SJCRH30 (cell line): Measurements from ENCODE around the gene ABCG2. TPM values are rescaled to one million over a fixed set of nuclear protein-coding genes. Genes with fewer than 3 reads are reported as not detected.

Experiments used
- DNase-seq, 2 experiments: peaks; one replicate each; pipeline ENCODE4 v3.0.0-alpha.2; 2015 to 2020
- H3K27ac ChIP-seq: fragments of 250-450 bp; sonication (Bioruptor Pico); 2 replicates; pipeline ENCODE4 v1.5.1; 2020; ENCODE audit warnings: mild to moderate bottlenecking, moderate library complexity
- H3K27me3 ChIP-seq: fragments of 250-450 bp; sonication (Bioruptor Pico); 2 replicates; pipeline ENCODE4 v1.5.1; 2020; ENCODE audit warnings: mild to moderate bottlenecking, moderate library complexity
- H3K36me3 ChIP-seq: fragments of 250-450 bp; sonication (Bioruptor Pico); 2 replicates; pipeline ENCODE4 v1.5.1; 2020; ENCODE audit warnings: mild to moderate bottlenecking, moderate library complexity
- H3K4me1 ChIP-seq: fragments of 250-450 bp; sonication (Bioruptor Pico); 2 replicates; pipeline ENCODE4 v1.5.1; 2020; ENCODE audit warnings: mild to moderate bottlenecking, moderate library complexity
- H3K4me3 ChIP-seq: fragments of 250-450 bp; sonication (Bioruptor Pico); 2 replicates; pipeline ENCODE4 v1.5.1; 2020; ENCODE audit warnings: mild to moderate bottlenecking, moderate library complexity
- H3K9me3 ChIP-seq: fragments of 250-450 bp; sonication (Bioruptor Pico); replicated peaks from 2 replicates; pipeline ENCODE4 v1.5.1; 2020; ENCODE audit warnings: mild to moderate bottlenecking, moderate library complexity
- total RNA-seq: library from RNA; depleted of rRNA; stranded (reverse); fragments of >200 nt; shearing (Covaris generic); gene quantifications from 2 replicates; pipeline ENCODE4 v1.2.3, GENCODE V29; 2014

Gene ABCG2
- total RNA-seq, 1 experiment from 2014 or later = 0.12 TPM

DNA sequence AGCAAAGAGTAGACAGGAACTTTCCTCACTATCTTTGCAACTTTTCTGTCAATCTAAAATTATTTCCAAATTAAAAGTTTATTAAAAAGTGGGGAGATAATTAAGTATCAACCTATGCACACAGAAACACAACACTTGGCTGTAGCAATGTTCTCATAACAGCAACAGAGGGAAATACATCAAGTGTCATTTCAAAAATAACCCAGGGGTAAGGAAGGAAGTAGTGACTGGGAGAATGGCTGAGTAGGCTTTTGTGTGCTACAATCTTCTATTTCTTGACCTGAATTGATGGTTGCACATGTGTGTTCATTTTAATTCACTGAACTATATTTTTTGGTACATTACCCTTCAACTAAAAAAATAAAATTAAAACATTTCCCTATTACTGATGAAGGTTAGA lies 67.5 kb downstream of the ABCG2 start:
- no peak for DNase-seq

DNA sequence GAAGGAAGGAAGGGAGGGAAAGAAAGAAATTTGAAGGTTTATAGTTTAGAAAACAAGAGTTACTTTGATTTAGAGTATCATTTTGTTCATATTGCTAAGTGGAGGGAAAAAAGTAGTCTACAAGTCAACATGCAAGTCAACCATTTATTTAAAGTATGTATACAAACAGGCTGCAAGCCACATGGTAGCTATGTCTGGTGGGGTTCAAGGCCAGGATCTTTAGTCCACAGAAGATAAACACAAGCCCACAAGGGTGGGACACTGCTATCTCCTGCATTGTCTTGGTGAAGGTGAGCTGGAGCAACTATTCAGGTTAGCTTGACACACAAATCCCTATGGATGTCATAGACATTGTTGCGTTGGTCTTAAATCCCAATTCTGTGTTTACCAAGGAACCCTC lies 71.4 kb downstream of the ABCG2 start:
- no peak for DNase-seq
- Histone ChIP-seq H3K36me3 (no peaks in the 10 kb centered on the region), H3K27me3 (no peaks in the 10 kb centered on the region), H3K9me3 (no peaks in the 10 kb centered on the region), H3K4me3 (no peak overlapping the region), H3K4me1 (no peaks in the 10 kb centered on the region), H3K27ac (no peak overlapping the region)

More for the DNA sequence above, 67.5 kb downstream of the ABCG2 start:
- Histone ChIP-seq H3K27me3 (no peaks in the 10 kb centered on the region), H3K27ac (no peak overlapping the region), H3K4me1 (no peaks in the 10 kb centered on the region), H3K36me3 (no peaks in the 10 kb centered on the region), H3K4me3 (no peak overlapping the region), H3K9me3 (no peaks in the 10 kb centered on the region)

DNA sequence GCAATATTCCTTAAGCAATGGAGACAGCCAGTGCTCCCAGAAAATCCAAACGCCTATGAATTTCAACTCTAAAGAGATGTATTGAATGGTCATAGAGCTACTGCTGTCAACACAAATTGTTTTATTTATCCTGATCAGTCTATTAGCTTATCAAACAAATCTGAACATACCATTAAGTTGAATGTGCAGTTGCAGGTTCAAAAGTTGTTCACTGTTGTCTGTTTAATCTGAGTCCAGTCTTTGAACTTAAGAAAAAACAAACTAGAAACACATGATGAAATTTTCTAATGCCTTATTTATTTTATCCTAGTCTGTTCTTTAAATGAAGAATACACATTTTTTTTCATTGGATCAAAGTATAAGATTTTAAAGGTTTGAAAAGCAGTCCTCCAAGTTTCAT lies 77.8 kb downstream of the ABCG2 start:
- H3K27ac ChIP-seq = no peak overlapping the region
- H3K9me3 ChIP-seq = no peaks in the 10 kb centered on the region
- no peaks in the 10 kb centered on the region for H3K27me3 ChIP-seq
- H3K36me3 ChIP-seq = peaks cover 25% of the 10 kb centered on the region
- H3K4me1 ChIP-seq = no peaks in the 10 kb centered on the region
- H3K4me3 ChIP-seq = no peak overlapping the region
- DNase-seq = no peak

GRCh38 chr4:88078579-88078978 lies 79.9 kb downstream of the ABCG2 start:
- H3K27ac ChIP-seq = no peak overlapping the region
- DNase-seq = no peak
- peaks cover 43% of the 10 kb centered on the region for H3K36me3 ChIP-seq
- no peak overlapping the region for H3K4me3 ChIP-seq
- no peaks in the 10 kb centered on the region for H3K27me3 ChIP-seq
- H3K4me1 ChIP-seq = no peaks in the 10 kb centered on the region
- no peaks in the 10 kb centered on the region for H3K9me3 ChIP-seq

DNA sequence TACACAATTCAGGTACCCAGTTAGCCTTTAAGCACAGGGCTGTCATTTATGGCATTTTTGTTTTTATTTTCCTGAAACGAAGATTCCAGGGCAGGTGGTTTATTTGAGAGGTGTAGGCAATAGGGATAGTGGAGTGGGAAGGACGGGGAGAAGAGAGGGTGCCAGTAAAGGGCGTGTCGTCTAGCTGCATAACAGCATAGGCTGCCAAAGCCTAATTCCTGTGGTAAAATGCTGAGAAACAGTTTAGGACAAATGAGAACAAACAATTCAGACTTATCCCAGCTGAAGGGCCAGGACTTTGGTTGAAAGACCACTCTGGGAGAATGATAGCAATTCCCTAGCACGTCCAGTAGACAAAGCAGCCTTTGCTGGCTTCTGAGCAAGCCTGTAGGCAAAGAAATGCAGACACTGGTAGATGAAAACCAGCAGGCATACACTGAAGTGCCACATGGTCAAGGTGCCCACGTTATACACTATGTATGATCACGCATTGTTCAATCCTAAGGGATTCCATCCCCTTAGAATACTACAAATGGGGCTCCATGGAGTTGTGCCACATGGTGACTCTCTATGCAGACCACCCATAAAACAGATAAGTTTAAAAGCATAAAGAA lies 80.4 kb downstream of the ABCG2 start:
- no peak overlapping the region for H3K27ac ChIP-seq
- DNase-seq = no peak
- no peaks in the 10 kb centered on the region for H3K27me3 ChIP-seq
- H3K9me3 ChIP-seq = no peaks in the 10 kb centered on the region
- H3K4me3 ChIP-seq = no peak overlapping the region
- peaks cover 43% of the 10 kb centered on the region for H3K36me3 ChIP-seq
- no peaks in the 10 kb centered on the region for H3K4me1 ChIP-seq

- H3K4me3 ChIP-seq = no peak overlapping the region
- H3K27ac ChIP-seq = no peak overlapping the region
- peaks cover 68% of the 10 kb centered on the region for H3K36me3 ChIP-seq
- no peaks in the 10 kb centered on the region for H3K27me3 ChIP-seq
- no peaks in the 10 kb centered on the region for H3K4me1 ChIP-seq
- no peak for DNase-seq
- H3K9me3 ChIP-seq = no peaks in the 10 kb centered on the region
Measured at GRCh38 chr4:88075336-88075735, 83.1 kb downstream of the ABCG2 start.

DNA sequence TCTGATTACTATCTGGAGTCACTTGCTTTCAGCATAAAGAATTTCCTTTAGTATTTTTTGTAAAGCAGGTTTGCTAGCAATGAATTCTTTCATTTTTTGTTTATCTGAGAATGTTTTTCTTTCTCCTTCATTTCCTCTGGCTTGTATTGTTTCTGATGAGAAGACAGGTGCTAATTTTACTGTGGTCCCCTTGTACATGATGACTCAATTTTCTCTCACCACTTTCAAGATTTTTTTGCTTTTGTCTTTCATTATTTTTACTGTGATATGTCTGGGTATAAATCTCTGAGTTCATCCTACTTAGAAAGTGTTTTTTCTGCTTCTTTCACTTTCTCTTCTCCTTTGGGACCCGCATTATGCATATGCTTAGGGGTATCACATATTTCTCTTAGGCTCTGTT lies 88.4 kb downstream of the ABCG2 start:
- Histone ChIP-seq H3K4me3 (no peak overlapping the region), H3K4me1 (peaks cover 5% of the 10 kb centered on the region; the same call in 1 of the 2 replicates), H3K27me3 (no peaks in the 10 kb centered on the region), H3K27ac (no peak overlapping the region), H3K9me3 (0 out of 2 replicates have a peak, but pooled peaks cover 3% of the 10 kb centered on the region), H3K36me3 (peaks cover 85% of the 10 kb centered on the region)
- peak in 1 of 2 experiments; percentile 13 for DNase-seq

DNA sequence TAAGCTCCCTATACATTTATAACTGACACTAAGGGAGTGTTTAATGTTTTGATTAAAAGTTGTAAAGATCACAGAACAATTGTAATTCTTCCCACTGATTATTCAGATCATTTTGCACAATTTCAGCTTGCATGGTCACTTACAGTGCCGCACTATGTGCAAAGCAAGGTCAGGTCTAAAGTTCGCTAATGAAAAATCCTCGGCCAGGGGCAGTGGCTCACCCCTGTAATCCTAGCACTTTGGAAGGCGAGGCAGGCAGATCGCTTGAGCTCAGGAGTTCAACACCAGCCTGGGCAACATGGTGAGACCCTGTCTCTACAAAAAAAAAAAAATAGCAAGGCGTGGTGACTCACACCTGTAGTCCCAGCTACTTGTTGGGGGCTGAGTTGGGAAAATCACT lies 94.0 kb downstream of the ABCG2 start:
- Histone ChIP-seq H3K27me3 (no peaks in the 10 kb centered on the region), H3K4me3 (no peak overlapping the region), H3K36me3 (peaks cover 88% of the 10 kb centered on the region), H3K27ac (no peak overlapping the region), H3K9me3 (0 out of 2 replicates have a peak, but pooled peaks cover 3% of the 10 kb centered on the region), H3K4me1 (no peaks in the 10 kb centered on the region)
- no peak for DNase-seq

DNA sequence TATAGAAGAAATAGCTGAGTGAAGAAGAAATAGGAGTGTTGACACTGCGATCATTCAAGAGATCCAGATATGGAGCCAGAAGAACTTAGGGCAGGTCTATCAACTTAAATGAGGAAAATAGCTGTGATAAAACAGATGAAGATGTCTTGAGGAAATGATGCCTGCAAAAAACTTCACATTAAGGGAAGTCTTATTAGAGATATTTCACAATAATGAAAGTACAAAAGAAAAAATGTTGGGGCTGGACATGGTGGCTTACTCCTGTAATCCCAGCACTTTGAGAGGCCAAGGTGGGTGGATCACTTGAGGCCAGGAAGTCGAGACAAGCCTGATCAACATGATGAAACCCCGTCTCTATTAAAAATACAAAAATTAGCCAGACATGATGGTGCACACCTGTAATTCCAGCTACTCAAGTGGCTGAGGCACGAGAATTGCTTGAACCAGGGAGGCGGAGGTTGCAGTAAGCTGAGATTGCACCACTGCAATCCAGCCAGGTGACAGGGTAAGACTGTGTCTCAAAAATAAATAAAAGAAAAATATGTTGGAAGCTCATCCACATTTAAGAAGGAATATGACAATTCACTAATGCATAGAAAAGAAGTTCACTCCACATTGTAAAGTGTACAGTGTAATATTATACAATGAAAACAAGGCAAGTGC lies 94.7 kb downstream of the ABCG2 start:
- DNase-seq = no peak
- Histone ChIP-seq H3K9me3 (0 out of 2 replicates have a peak, but pooled peaks cover 3% of the 10 kb centered on the region), H3K27me3 (no peaks in the 10 kb centered on the region), H3K36me3 (peaks cover 88% of the 10 kb centered on the region), H3K4me3 (no peak overlapping the region), H3K4me1 (no peaks in the 10 kb centered on the region), H3K27ac (no peak overlapping the region)

DNA sequence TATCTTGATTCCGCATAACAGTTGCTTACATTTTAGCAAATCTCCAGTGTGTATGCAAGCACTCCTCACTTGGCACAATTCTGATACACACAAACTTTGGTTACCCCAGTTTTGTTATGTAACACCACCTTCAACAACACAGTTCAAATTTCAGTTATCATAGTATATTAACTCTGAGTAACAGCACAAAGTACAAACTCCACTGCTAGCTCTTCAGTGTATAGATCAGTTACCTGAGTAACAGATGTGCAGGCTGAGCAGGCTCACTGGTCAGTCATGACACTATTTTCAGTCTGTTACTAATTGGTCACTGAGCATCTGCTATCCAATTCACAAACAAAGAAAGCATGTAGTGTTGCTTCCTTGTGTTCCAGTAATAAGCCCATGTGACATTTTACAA lies 95.6 kb downstream of the ABCG2 start:
- H3K9me3 ChIP-seq = no peaks in the 10 kb centered on the region
- H3K4me1 ChIP-seq = no peaks in the 10 kb centered on the region
- peaks cover 87% of the 10 kb centered on the region for H3K36me3 ChIP-seq
- no peak overlapping the region for H3K27ac ChIP-seq
- H3K27me3 ChIP-seq = no peaks in the 10 kb centered on the region
- H3K4me3 ChIP-seq = no peak overlapping the region
- DNase-seq = no peak

- H3K4me3 ChIP-seq = no peak overlapping the region
- no peak overlapping the region for H3K27ac ChIP-seq
- no peaks in the 10 kb centered on the region for H3K4me1 ChIP-seq
- H3K9me3 ChIP-seq = no peaks in the 10 kb centered on the region
- no peak for DNase-seq
- peaks cover 85% of the 10 kb centered on the region for H3K36me3 ChIP-seq
- H3K27me3 ChIP-seq = no peaks in the 10 kb centered on the region
Measured at GRCh38 chr4:88062311-88062710, 96.1 kb downstream of the ABCG2 start.

GRCh38 chr4:88060431-88060830 lies 98.0 kb downstream of the ABCG2 start:
- Histone ChIP-seq H3K36me3 (peaks cover 80% of the 10 kb centered on the region), H3K27ac (no peak overlapping the region), H3K27me3 (no peaks in the 10 kb centered on the region), H3K4me3 (no peak overlapping the region), H3K9me3 (no peaks in the 10 kb centered on the region), H3K4me1 (no peaks in the 10 kb centered on the region)
- DNase-seq = no peak

DNA sequence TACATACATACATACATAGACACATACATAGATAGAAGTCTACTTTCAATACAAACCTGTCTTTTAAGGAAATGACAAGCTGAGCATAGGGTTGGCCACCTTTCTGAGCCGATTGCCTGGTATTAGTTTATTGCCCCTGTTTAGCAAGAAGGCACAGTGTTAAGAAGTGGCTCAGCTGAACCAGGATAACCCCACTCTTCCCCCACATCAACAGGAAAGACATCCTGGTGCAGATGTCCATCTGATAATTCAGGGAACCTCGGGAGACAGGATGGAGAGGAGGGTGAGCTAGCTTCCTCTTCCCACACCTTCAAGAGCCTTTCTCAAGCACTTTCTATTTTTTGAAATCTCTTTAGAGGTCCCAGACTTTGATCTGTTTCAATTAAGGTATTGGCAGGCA lies 98.7 kb downstream of the ABCG2 start:
- DNase-seq = no peak
- peaks cover 78% of the 10 kb centered on the region for H3K36me3 ChIP-seq

DNA sequence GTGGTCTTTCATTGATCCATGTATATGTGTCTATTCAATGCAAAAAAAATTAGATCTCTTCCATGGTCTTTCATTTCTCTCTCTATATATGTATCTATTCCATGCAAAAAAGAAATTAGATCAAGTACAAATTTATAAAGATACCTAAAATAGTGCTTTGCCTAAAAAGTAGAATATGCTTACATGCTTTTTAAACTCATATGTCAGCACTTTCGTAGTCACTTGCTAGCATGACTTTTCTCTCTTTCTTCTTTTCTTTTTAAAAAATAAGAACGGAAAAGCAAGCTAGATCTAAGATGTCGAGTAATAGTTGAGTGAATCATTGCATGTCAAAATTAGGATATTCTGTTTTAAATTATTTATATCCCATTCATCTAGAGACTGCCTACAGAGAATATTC lies 100.1 kb downstream of the ABCG2 start:
- Histone ChIP-seq H3K4me1 (no peaks in the 10 kb centered on the region), H3K27me3 (no peaks in the 10 kb centered on the region), H3K27ac (no peak overlapping the region), H3K4me3 (no peak overlapping the region), H3K9me3 (no peaks in the 10 kb centered on the region), H3K36me3 (peaks cover 68% of the 10 kb centered on the region)
- no peak for DNase-seq

More for the DNA sequence above, 98.7 kb downstream of the ABCG2 start:
- H3K4me1 ChIP-seq = no peaks in the 10 kb centered on the region
- H3K27ac ChIP-seq = no peak overlapping the region
- no peak overlapping the region for H3K4me3 ChIP-seq
- no peaks in the 10 kb centered on the region for H3K27me3 ChIP-seq
- H3K9me3 ChIP-seq = no peaks in the 10 kb centered on the region

GRCh38 chr4:88054901-88055300 lies 103.5 kb downstream of the ABCG2 start:
- Histone ChIP-seq H3K4me3 (no peak overlapping the region), H3K27ac (no peak overlapping the region), H3K27me3 (no peaks in the 10 kb centered on the region), H3K36me3 (peaks cover 47% of the 10 kb centered on the region), H3K4me1 (no peaks in the 10 kb centered on the region), H3K9me3 (no peaks in the 10 kb centered on the region)
- DNase-seq = peak; percentile 24 to 52

GRCh38 chr4:88054229-88054628 lies 104.2 kb downstream of the ABCG2 start:
- H3K27ac ChIP-seq = no peak overlapping the region
- no peaks in the 10 kb centered on the region for H3K4me1 ChIP-seq
- peaks cover 45% of the 10 kb centered on the region for H3K36me3 ChIP-seq
- no peak overlapping the region for H3K4me3 ChIP-seq
- H3K27me3 ChIP-seq = no peaks in the 10 kb centered on the region
- no peaks in the 10 kb centered on the region for H3K9me3 ChIP-seq
- DNase-seq = no peak
